Duodenal mucosa (tissue), 2 donors: ENCODE results near the gene ABCF1.

Experiments
- H3K27ac ChIP-seq: one replicate; pipeline ENCODE4 v1.7.0; 2013; ENCODE audit warnings: low read depth, low read length
- H3K27me3 ChIP-seq, 2 donors: one replicate each; pipeline ENCODE4 v1.7.0; 2013; ENCODE audit warnings: low read length in 2 of 2, control low read depth in 1 of 2; ENCODE audit not compliant: insufficient read depth in 2 of 2, control insufficient read depth in 1 of 2
- H3K36me3 ChIP-seq, 2 donors: one replicate each; pipeline ENCODE4 v1.7.0; 2013; ENCODE audit warnings: low read length in 2 of 2, control low read depth in 1 of 2; ENCODE audit not compliant: insufficient read depth in 2 of 2, control insufficient read depth in 1 of 2
- H3K4me1 ChIP-seq, 2 donors: one replicate each; pipeline ENCODE4 v1.7.0; 2013; ENCODE audit warnings: low read length in 2 of 2, control low read depth in 1 of 2; ENCODE audit not compliant: insufficient read depth in 2 of 2, control insufficient read depth in 1 of 2
- H3K4me3 ChIP-seq, 2 donors: one replicate each; pipeline ENCODE4 v1.7.0; 2013; ENCODE audit warnings: low read length in 2 of 2, low read depth in 1 of 2
- H3K9ac ChIP-seq, 2 donors: one replicate each; pipeline ENCODE4 v1.7.0; 2013; ENCODE audit warnings: low read length in 2 of 2, low read depth in 1 of 2
- H3K9me3 ChIP-seq, 2 donors: one replicate each; pipeline ENCODE4 v1.7.0; 2013; ENCODE audit warnings: low read length in 2 of 2, control low read depth in 1 of 2; ENCODE audit not compliant: control insufficient read depth in 1 of 2

The ABCF1 gene

GRCh38 chr6:30556906-30557682, 14.1 kb upstream of the ABCF1 start, which contains the start of gene PRR3:
PRR3 (plus strand) TSS chr6:30557295; CDS start chr6:30557345, 50 bp downstream.
- Histone ChIP-seq H3K9ac (peak within 1 kb of the TSS; percentile 67 to 91), H3K4me1 (peaks cover 9 to 18% of the 10 kb centered on the region in 2 donors), H3K9me3 (no peaks in the 10 kb centered on the region), H3K27ac (peak within 1 kb of the TSS; percentile 99), H3K36me3 (peaks cover 0 to 32% of the 10 kb centered on the region in 2 donors), H3K27me3 (no peaks in the 10 kb centered on the region), H3K4me3 (peak within 1 kb of the TSS; percentile 98 to 100)

- peaks cover 0 to 32% of the 10 kb centered on the region in 2 donors for H3K36me3 ChIP-seq
- peak overlapping the region; percentile 67 to 91 for H3K9ac ChIP-seq
- H3K27me3 ChIP-seq: no peaks in the 10 kb centered on the region
- H3K4me3 ChIP-seq: peak overlapping the region; percentile 98 to 100
- no peaks in the 10 kb centered on the region for H3K9me3 ChIP-seq
- H3K27ac ChIP-seq: no peak overlapping the region
- H3K4me1 ChIP-seq: peaks cover 9 to 18% of the 10 kb centered on the region in 2 donors
Observed at GRCh38 chr6:30557683-30557981, 13.6 kb upstream of the ABCF1 start.

GRCh38 chr6:30560930-30561329, 10.3 kb upstream of the ABCF1 start:
- H3K27me3 ChIP-seq: no peaks in the 10 kb centered on the region
- H3K4me1 ChIP-seq: peaks cover 8 to 9% of the 10 kb centered on the region in 2 donors
- H3K4me3 ChIP-seq: no peak overlapping the region
- peaks cover 7 to 20% of the 10 kb centered on the region in 2 donors for H3K36me3 ChIP-seq
- H3K27ac ChIP-seq: no peak overlapping the region
- H3K9me3 ChIP-seq: no peaks in the 10 kb centered on the region
- H3K9ac ChIP-seq: no peak overlapping the region

GRCh38 chr6:30562470-30563425, 8.5 kb upstream of the ABCF1 start:
- Histone ChIP-seq H3K4me1 (peaks cover 5 to 6% of the 10 kb centered on the region in 2 donors), H3K9ac (no peak overlapping the region), H3K27ac (no peak overlapping the region), H3K4me3 (no peak overlapping the region), H3K36me3 (peaks cover 7 to 20% of the 10 kb centered on the region in 2 donors), H3K27me3 (no peaks in the 10 kb centered on the region), H3K9me3 (no peaks in the 10 kb centered on the region)

- H3K36me3 ChIP-seq: peaks cover 7 to 20% of the 10 kb centered on the region in 2 donors
- no peak overlapping the region for H3K4me3 ChIP-seq
- no peaks in the 10 kb centered on the region for H3K4me1 ChIP-seq
- no peaks in the 10 kb centered on the region for H3K27me3 ChIP-seq
- H3K9ac ChIP-seq: no peak overlapping the region
- H3K27ac ChIP-seq: no peak overlapping the region
- no peaks in the 10 kb centered on the region for H3K9me3 ChIP-seq
Observed at GRCh38 chr6:30564114-30564513, 7.1 kb upstream of the ABCF1 start.

- H3K4me1 ChIP-seq: peaks cover 6 to 7% of the 10 kb centered on the region in 2 donors
- no peaks in the 10 kb centered on the region for H3K27me3 ChIP-seq
- H3K36me3 ChIP-seq: peaks cover 7 to 20% of the 10 kb centered on the region in 2 donors
- no peak overlapping the region for H3K4me3 ChIP-seq
- no peak overlapping the region for H3K27ac ChIP-seq
- H3K9me3 ChIP-seq: no peaks in the 10 kb centered on the region
- H3K9ac ChIP-seq: no peak overlapping the region
Observed at GRCh38 chr6:30565772-30566171, 5.5 kb upstream of the ABCF1 start.

GRCh38 chr6:30568245-30568644, 3.0 kb upstream of the ABCF1 start:
- H3K36me3 ChIP-seq: peaks cover under 1 to 1% of the 10 kb centered on the region in 2 donors
- H3K4me3 ChIP-seq: no peak overlapping the region
- no peaks in the 10 kb centered on the region for H3K27me3 ChIP-seq
- no peak overlapping the region for H3K9ac ChIP-seq
- H3K27ac ChIP-seq: no peak overlapping the region
- peaks cover 21% of the 10 kb centered on the region in 2 donors for H3K4me1 ChIP-seq
- H3K9me3 ChIP-seq: no peaks in the 10 kb centered on the region

- Histone ChIP-seq H3K9me3 (no peaks in the 10 kb centered on the region), H3K9ac (peak overlapping the region; percentile 61 to 89), H3K27ac (no peak overlapping the region), H3K36me3 (no peaks in the 10 kb centered on the region), H3K4me3 (peak overlapping the region; percentile 91 to 96), H3K27me3 (no peaks in the 10 kb centered on the region), H3K4me1 (peaks cover 26 to 27% of the 10 kb centered on the region in 2 donors)
Observed at GRCh38 chr6:30570263-30570662, 979 bp upstream of the ABCF1 start.

- peak overlapping the region; percentile 91 to 96 for H3K4me3 ChIP-seq
- no peaks in the 10 kb centered on the region for H3K9me3 ChIP-seq
- H3K27ac ChIP-seq: peak overlapping the region; percentile 71
- H3K4me1 ChIP-seq: peaks cover 26 to 27% of the 10 kb centered on the region in 2 donors
- peaks cover 0 to 4% of the 10 kb centered on the region in 2 donors for H3K36me3 ChIP-seq
- no peaks in the 10 kb centered on the region for H3K27me3 ChIP-seq
- peak overlapping the region; percentile 61 to 89 for H3K9ac ChIP-seq
Observed at GRCh38 chr6:30570740-30571074, 535 bp upstream of the ABCF1 start.

GRCh38 chr6:30571762-30572082, 480 bp downstream of the ABCF1 start:
- peaks cover 26 to 27% of the 10 kb centered on the region in 2 donors for H3K4me1 ChIP-seq
- H3K9ac ChIP-seq: peak overlapping the region; percentile 89 to 94
- peak overlapping the region; percentile 91 to 96 for H3K4me3 ChIP-seq
- H3K9me3 ChIP-seq: no peaks in the 10 kb centered on the region
- peaks cover 2 to 8% of the 10 kb centered on the region in 2 donors for H3K36me3 ChIP-seq
- no peaks in the 10 kb centered on the region for H3K27me3 ChIP-seq
- H3K27ac ChIP-seq: peak overlapping the region; percentile 87
